ENCODE results near the gene MED12L. TPM values are rescaled to one million over a fixed set of nuclear protein-coding genes. Genes with fewer than 3 reads are reported as not detected.

MED12L gene
- total and polyA plus RNA-seq, 7 donors: 0.16 to 0.71 (median 0.28) TPM; not detected in 2

DNA sequence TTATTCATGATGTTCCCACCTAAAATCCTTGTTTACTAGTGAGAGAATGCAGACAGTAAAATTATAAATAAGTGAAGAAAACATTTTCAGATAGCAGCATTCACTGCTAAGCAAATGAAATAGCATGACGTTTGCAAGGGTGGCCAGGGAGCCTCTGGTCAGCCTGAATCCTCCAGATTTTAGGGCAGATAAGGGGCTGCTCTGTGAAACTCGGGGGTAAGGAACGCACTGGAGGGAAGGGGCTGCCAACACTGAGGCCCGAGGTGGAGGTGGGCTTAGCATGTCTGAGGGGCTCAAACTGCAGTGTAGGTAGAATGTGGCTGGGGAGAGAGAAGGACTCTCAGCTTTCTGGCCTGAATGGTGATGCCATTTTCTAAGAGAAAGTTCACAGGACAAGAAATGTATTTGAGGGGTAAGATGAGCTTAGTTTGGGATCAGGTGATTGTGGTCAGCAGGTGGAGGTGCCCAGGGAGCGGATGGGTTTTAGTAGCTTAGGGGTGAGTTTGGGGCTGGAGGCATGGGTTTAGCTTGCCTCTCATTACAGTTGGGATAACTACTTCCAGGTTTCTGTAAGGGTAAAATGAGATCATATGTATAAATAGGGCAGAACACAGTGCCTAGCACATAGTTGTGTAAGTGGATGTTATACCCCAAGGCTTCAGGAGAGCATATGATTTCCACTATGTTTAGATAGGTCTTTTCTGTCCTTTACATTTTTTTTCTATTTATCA lies 97.0 kb downstream of the MED12L start:
- Histone ChIP-seq H3K4me3 (no peak overlapping the region), H3K9me3 (no peaks in the 10 kb centered on the region), H3K4me1 (no peaks in the 10 kb centered on the region), H3K36me3 (no peaks in the 10 kb centered on the region), H3K27me3 (no peaks in the 10 kb centered on the region), H3K27ac (no peak overlapping the region)
- intact Hi-C loops (cut with DNase I): no loop called here
- no peak for TF ChIP-seq POLR2AphosphoS5 (IDR thresholded peaks at IDR 0.05)
- no peak for DNase-seq
- WGBS, 2 donors: 78 to 84% methylated on average over 5 of the region's 5 CpGs

DNA sequence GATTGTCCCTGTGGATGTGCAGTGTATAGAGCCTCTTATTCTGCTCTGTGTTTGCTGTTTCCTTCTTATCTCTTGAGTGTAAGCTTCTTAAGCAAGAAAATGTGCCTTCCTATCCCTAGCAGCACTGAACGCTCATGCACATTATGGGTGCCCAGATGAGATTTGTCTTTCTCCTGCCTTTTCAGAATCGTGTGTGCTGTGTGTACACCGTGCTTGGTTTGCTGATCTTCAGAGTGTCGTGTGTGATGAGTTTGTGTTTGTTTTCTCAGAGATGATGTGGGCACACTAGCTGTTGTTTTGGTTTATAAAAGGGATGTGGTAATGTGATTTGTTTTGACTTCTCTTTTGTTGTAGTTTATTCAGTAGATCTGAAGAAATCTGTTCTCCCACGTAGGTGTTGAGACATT lies 97.8 kb downstream of the MED12L start:
- Histone ChIP-seq H3K9me3 (no peaks in the 10 kb centered on the region), H3K27me3 (no peaks in the 10 kb centered on the region), H3K4me3 (no peak overlapping the region), H3K4me1 (no peaks in the 10 kb centered on the region), H3K36me3 (no peaks in the 10 kb centered on the region), H3K27ac (no peak overlapping the region)
- WGBS, 2 donors: 67 to 80% methylated on average over 5 of the region's 5 CpGs
- TF ChIP-seq EP300 (IDR thresholded peaks at IDR 0.05) (no peak), POLR2AphosphoS5 (IDR thresholded peaks at IDR 0.05) (no peak)
- TF ChIP-seq, protein P1, sequence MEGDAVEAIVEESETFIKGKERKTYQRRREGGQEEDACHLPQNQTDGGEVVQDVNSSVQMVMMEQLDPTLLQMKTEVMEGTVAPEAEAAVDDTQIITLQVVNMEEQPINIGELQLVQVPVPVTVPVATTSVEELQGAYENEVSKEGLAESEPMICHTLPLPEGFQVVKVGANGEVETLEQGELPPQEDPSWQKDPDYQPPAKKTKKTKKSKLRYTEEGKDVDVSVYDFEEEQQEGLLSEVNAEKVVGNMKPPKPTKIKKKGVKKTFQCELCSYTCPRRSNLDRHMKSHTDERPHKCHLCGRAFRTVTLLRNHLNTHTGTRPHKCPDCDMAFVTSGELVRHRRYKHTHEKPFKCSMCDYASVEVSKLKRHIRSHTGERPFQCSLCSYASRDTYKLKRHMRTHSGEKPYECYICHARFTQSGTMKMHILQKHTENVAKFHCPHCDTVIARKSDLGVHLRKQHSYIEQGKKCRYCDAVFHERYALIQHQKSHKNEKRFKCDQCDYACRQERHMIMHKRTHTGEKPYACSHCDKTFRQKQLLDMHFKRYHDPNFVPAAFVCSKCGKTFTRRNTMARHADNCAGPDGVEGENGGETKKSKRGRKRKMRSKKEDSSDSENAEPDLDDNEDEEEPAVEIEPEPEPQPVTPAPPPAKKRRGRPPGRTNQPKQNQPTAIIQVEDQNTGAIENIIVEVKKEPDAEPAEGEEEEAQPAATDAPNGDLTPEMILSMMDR (IDR thresholded peaks at IDR 0.05): no peak
- intact Hi-C loops (cut with DNase I): no loop called here
- no peak for DNase-seq

DNA sequence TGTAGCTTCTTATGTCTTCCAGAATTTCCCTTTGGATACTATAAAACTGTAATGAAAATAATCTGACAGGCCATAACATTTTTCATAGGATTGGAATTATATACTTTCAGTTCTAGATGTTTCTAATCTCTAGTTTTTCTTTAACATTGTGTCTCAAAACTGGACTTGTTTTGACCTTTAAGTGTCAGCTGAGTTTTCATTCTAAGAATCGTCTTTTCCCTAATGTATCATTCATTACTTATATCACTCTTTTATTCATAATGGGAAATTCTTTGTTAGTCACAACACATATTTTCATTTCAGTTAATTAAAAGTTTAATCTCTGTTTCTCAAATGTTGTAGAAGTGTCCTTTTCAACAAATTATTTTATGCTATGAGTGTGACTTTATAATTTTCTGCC lies 105.6 kb downstream of the MED12L start:
- Histone ChIP-seq H3K36me3 (no peaks in the 10 kb centered on the region), H3K9me3 (no peaks in the 10 kb centered on the region), H3K4me3 (no peak overlapping the region), H3K27me3 (no peaks in the 10 kb centered on the region), H3K27ac (no peak overlapping the region), H3K4me1 (no peaks in the 10 kb centered on the region)
- no peak for DNase-seq
- WGBS, 2 donors: 84 to 88% methylated on average over 1 of the region's 1 CpG
- intact Hi-C loops (cut with DNase I): no loop called here
- TF ChIP-seq, protein P1 (IDR thresholded peaks at IDR 0.05): no peak
- TF ChIP-seq POLR2AphosphoS5 (IDR thresholded peaks at IDR 0.05) (no peak), EP300 (IDR thresholded peaks at IDR 0.05) (no peak), POLR2A (IDR thresholded peaks at IDR 0.05) (no peak)

DNA sequence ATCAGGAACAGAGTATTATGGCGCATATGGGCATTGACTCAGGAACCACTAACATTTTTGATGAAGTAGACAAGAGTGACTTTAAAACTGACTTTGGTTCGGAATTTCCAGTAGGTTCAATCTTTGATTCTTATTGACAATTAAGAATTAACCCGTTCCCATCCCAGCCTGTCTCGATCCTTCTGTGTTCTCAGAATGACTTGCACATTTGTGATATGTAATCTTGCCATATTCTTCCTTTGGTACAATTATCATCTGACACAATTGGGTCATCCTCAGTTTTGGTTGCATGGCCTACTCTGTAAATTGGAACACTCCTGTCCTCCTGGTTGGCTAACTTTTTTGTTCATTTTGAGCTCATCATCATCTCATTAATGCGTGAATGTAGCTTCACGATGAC lies 107.1 kb downstream of the MED12L start:
- no peak overlapping the region for H3K4me3 ChIP-seq
- H3K9me3 ChIP-seq: no peaks in the 10 kb centered on the region
- TF ChIP-seq, protein P1 (IDR thresholded peaks at IDR 0.05): no peak
- TF ChIP-seq EP300 (IDR thresholded peaks at IDR 0.05): no peak
- no peak for TF ChIP-seq POLR2A (IDR thresholded peaks at IDR 0.05)
- TF ChIP-seq POLR2AphosphoS5 (IDR thresholded peaks at IDR 0.05): no peak
- no peaks in the 10 kb centered on the region for H3K36me3 ChIP-seq
- DNase-seq: no peak
- no peaks in the 10 kb centered on the region for H3K27me3 ChIP-seq
- no peaks in the 10 kb centered on the region for H3K4me1 ChIP-seq
- no peak overlapping the region for H3K27ac ChIP-seq
- 96 to 97% methylated on average over 6 of the region's 6 CpGs for WGBS, 2 donors
- intact Hi-C loops (cut with DNase I): no loop called here

DNA sequence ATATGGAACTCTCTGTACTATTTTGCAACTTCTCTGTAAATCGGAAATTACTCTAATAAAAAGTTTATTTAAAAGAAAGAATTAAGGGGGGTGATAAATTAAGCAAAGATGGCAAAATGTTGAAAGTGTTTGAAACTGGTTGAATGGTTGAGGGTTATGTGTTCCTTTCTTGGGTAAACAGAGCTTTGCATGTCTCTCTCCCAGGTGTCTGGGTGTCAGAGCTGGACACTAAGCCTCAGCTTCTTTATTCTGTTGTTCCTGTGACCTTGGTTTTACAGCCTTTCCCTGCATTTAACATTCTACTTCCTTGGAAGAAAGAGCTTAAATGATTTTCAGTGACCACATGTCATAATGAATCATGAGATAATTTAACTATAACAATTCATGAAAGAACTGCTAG lies 110.4 kb downstream of the MED12L start:
- 75 to 83% methylated on average over 1 of the region's 1 CpG for WGBS, 2 donors
- H3K27ac ChIP-seq: no peak overlapping the region
- intact Hi-C loops (cut with DNase I): no loop called here

More for the DNA sequence above, 110.4 kb downstream of the MED12L start:
- H3K4me1 ChIP-seq: no peaks in the 10 kb centered on the region
- TF ChIP-seq POLR2AphosphoS5 (IDR thresholded peaks at IDR 0.05): no peak
- TF ChIP-seq, protein P1 (IDR thresholded peaks at IDR 0.05): no peak
- TF ChIP-seq EP300 (IDR thresholded peaks at IDR 0.05): no peak
- TF ChIP-seq POLR2A (IDR thresholded peaks at IDR 0.05): no peak
- H3K9me3 ChIP-seq: no peaks in the 10 kb centered on the region
- H3K27me3 ChIP-seq: no peaks in the 10 kb centered on the region
- H3K36me3 ChIP-seq: no peaks in the 10 kb centered on the region
- no peak overlapping the region for H3K4me3 ChIP-seq
- DNase-seq: no peak
